ENCODE results near the gene STYXL1. TPM values are rescaled to one million over a fixed set of nuclear protein-coding genes. Genes with fewer than 3 reads are reported as not detected.
A peak's percentile ranks its signal among the peaks of the same experiment; 100 is the strongest.

The STYXL1 gene
- total RNA-seq, 1 donor from 2014 or later: 46.3 TPM

GRCh38 chr7:76076995-76077394, 29.2 kb upstream of the STYXL1 start:
- TF ChIP-seq CTCF (IDR thresholded peaks at IDR 0.05; ENCODE audit: unreplicated experiment): no peak
- Mint-ChIP-seq H3K4me1 (ENCODE audit: unreplicated experiment) (peaks cover 2% of the 10 kb centered on the region), H3K36me3 (ENCODE audit: low read depth, unreplicated experiment) (no peaks in the 10 kb centered on the region), H3K27ac (ENCODE audit: unreplicated experiment) (no peak overlapping the region), H3K9me3 (ENCODE audit: unreplicated experiment) (no peaks in the 10 kb centered on the region), H3K4me3 (ENCODE audit: unreplicated experiment) (no peak overlapping the region), H3K27me3 (ENCODE audit: unreplicated experiment) (no peaks in the 10 kb centered on the region)
- no peak for DNase-seq (ENCODE audit: low spot score)

GRCh38 chr7:76074972-76075370, 27.2 kb upstream of the STYXL1 start:
- Mint-ChIP-seq H3K27ac (ENCODE audit: unreplicated experiment) (no peak overlapping the region), H3K9me3 (ENCODE audit: unreplicated experiment) (no peaks in the 10 kb centered on the region), H3K36me3 (ENCODE audit: low read depth, unreplicated experiment) (no peaks in the 10 kb centered on the region), H3K4me3 (ENCODE audit: unreplicated experiment) (no peak overlapping the region), H3K27me3 (ENCODE audit: unreplicated experiment) (peaks cover under 1% of the 10 kb centered on the region), H3K4me1 (ENCODE audit: unreplicated experiment) (peaks cover 1% of the 10 kb centered on the region)
- TF ChIP-seq CTCF (IDR thresholded peaks at IDR 0.05; ENCODE audit: unreplicated experiment): no peak
- no peak for DNase-seq (ENCODE audit: low spot score)

GRCh38 chr7:76074306-76074971, 26.6 kb upstream of the STYXL1 start:
- H3K27ac Mint-ChIP-seq (ENCODE audit: unreplicated experiment): no peak overlapping the region
- no peak for DNase-seq (ENCODE audit: low spot score)
- no peaks in the 10 kb centered on the region for H3K4me1 Mint-ChIP-seq (ENCODE audit: unreplicated experiment)
- no peak for TF ChIP-seq CTCF (IDR thresholded peaks at IDR 0.05; ENCODE audit: unreplicated experiment)
- H3K9me3 Mint-ChIP-seq (ENCODE audit: unreplicated experiment): no peaks in the 10 kb centered on the region
- H3K27me3 Mint-ChIP-seq (ENCODE audit: unreplicated experiment): peaks cover 5% of the 10 kb centered on the region
- no peak overlapping the region for H3K4me3 Mint-ChIP-seq (ENCODE audit: unreplicated experiment)
- H3K36me3 Mint-ChIP-seq (ENCODE audit: low read depth, unreplicated experiment): no peaks in the 10 kb centered on the region

- Mint-ChIP-seq H3K27me3 (ENCODE audit: unreplicated experiment) (peaks cover 5% of the 10 kb centered on the region), H3K36me3 (ENCODE audit: low read depth, unreplicated experiment) (no peaks in the 10 kb centered on the region), H3K9me3 (ENCODE audit: unreplicated experiment) (no peaks in the 10 kb centered on the region), H3K4me3 (ENCODE audit: unreplicated experiment) (no peak overlapping the region), H3K27ac (ENCODE audit: unreplicated experiment) (no peak overlapping the region), H3K4me1 (ENCODE audit: unreplicated experiment) (no peaks in the 10 kb centered on the region)
- no peak for TF ChIP-seq CTCF (IDR thresholded peaks at IDR 0.05; ENCODE audit: unreplicated experiment)
- DNase-seq (ENCODE audit: low spot score): peak; percentile 36
Measured at GRCh38 chr7:76073335-76073990, 25.7 kb upstream of the STYXL1 start.

All from endothelial cell (in vitro differentiated cells).